B cell (primary cell): ENCODE measurements around the gene RGS6. TPM values are rescaled to one million over a fixed set of nuclear protein-coding genes. Genes with fewer than 3 reads are reported as not detected.

Experiments
- ATAC-seq: fragments of 200-7000 bp; cut with Tn5 transposase; one replicate; pipeline ENCODE4 v1.10.0; 2021; ENCODE audit warnings: low read depth, mild to moderate bottlenecking, moderate number of reproducible peaks, moderate library complexity
- CTCF ChIA-PET: fragments of 350-600 bp; sonication (Branson Sonifier 250); formaldehyde crosslinking; loops from one replicate; lab custom pipeline; 2021; ENCODE audit warnings: antibody characterized with exemption, inconsistent platforms; lab: Charles Lee
- POLR2A ChIA-PET: fragments of 350-600 bp; sonication (Branson Sonifier 250); formaldehyde crosslinking; loops from one replicate; lab custom pipeline; 2021; ENCODE audit warnings: antibody characterized with exemption; lab: Charles Lee
- DNase-seq: peaks from one replicate; pipeline ENCODE4 v3.0.0; 2013
- H2AFZ ChIP-seq: 2 replicates; pipeline ENCODE4 v1.6.1; 2012; ENCODE audit warnings: mild to moderate bottlenecking, low read depth, low read length; ENCODE audit not compliant: insufficient read depth, poor library complexity, severe bottlenecking
- H3K27ac ChIP-seq, 2 donors: 1 replicate in 1 of 2; 2 replicates in 1 of 2; pipeline ENCODE4 v1.5.1; 2012 to 2013; ENCODE audit warnings: low read length in 2 of 2, mild to moderate bottlenecking in 2 of 2, moderate library complexity in 1 of 2
- H3K27me3 ChIP-seq, 4 experiments: fragments of 200-600 bp in 1 of 4; sonication (generic) in 1 of 4; replicated peaks in 1 of 4; 1 replicate in 2 of 4; 2 replicates in 2 of 4; pipeline versions ENCODE4 v1.6.1 to v1.7.0; 2013 to 2016; ENCODE audit warnings: low read length in 3 of 4, mild to moderate bottlenecking in 2 of 4, mixed read lengths in 1 of 4, moderate library complexity in 1 of 4; ENCODE audit not compliant: insufficient read depth in 4 of 4, control insufficient read depth in 3 of 4; ENCODE audit errors: control extremely low read depth in 1 of 4
- H3K36me3 ChIP-seq, 2 experiments: replicated peaks in 1 of 2; 1 replicate in 1 of 2; 2 replicates in 1 of 2; pipeline versions ENCODE4 v1.6.1 to v1.7.1; 2013; ENCODE audit warnings: low read length in 1 of 2; ENCODE audit not compliant: insufficient read depth in 2 of 2, control insufficient read depth in 1 of 2; ENCODE audit errors: control extremely low read depth in 1 of 2, extremely low read depth in 1 of 2
- H3K4me1 ChIP-seq, 2 donors: fragments of 200-600 bp in 1 of 2; sonication (generic) in 1 of 2; 1 replicate in 1 of 2; 2 replicates in 1 of 2; pipeline versions ENCODE4 v1.5.1 to v1.6.1; 2013 to 2017; ENCODE audit warnings: low read length in 2 of 2; ENCODE audit not compliant: control insufficient read depth in 2 of 2, insufficient read depth in 2 of 2
- H3K4me2 ChIP-seq: replicated peaks from 2 replicates; pipeline ENCODE3; 2012; ENCODE audit warnings: mild to moderate bottlenecking, low read depth, low read length; ENCODE audit not compliant: poor library complexity, severe bottlenecking
- H3K4me3 ChIP-seq, 5 experiments: fragments of 200-600 bp in 1 of 5; sonication (generic) in 1 of 5; 1 replicate in 3 of 5; 2 replicates in 2 of 5; pipeline versions ENCODE4 v1.5.1 to v1.7.0; 2011 to 2016; ENCODE audit warnings: low read length in 4 of 5, mild to moderate bottlenecking in 4 of 5, low read depth in 2 of 5, control low read depth in 1 of 5, moderate library complexity in 1 of 5; ENCODE audit not compliant: insufficient read depth in 1 of 5; ENCODE audit errors: control extremely low read depth in 1 of 5, extremely low read depth in 1 of 5
- H3K79me2 ChIP-seq: fragments of 200-600 bp; sonication (generic); one replicate; pipeline ENCODE4 v1.6.0; 2016; ENCODE audit warnings: low read length; ENCODE audit not compliant: control insufficient read depth, insufficient read depth
- H3K9ac ChIP-seq: fragments of 200-600 bp; sonication (generic); 2 replicates; pipeline ENCODE4 v1.6.1; 2017; ENCODE audit warnings: mild to moderate bottlenecking, low read length, moderate library complexity
- H3K9me3 ChIP-seq, 3 donors: one replicate each; pipeline versions ENCODE4 v1.6.1 to v1.7.1; 2013; ENCODE audit warnings: low read length in 2 of 3; ENCODE audit not compliant: control insufficient read depth in 2 of 3, insufficient read depth in 1 of 3; ENCODE audit errors: control extremely low read depth in 1 of 3
- H4K20me1 ChIP-seq: 2 replicates; pipeline ENCODE4 v1.6.0; 2012; ENCODE audit warnings: mild to moderate bottlenecking, low read length; ENCODE audit not compliant: insufficient read depth, control insufficient read depth, poor library complexity, severe bottlenecking
- H3K27ac Mint-ChIP-seq: one replicate; pipeline ENCODE4 v1.8.0; 2021; ENCODE audit warnings: mixed read lengths
- H3K27me3 Mint-ChIP-seq: one replicate; pipeline ENCODE4 v1.8.0; 2021; ENCODE audit warnings: mixed read lengths
- H3K4me1 Mint-ChIP-seq: one replicate; pipeline ENCODE4 v1.8.0; 2021; ENCODE audit warnings: mixed read lengths
- H3K4me3 Mint-ChIP-seq: one replicate; pipeline ENCODE4 v1.8.0; 2021; ENCODE audit warnings: mixed read lengths
- H3K9me3 Mint-ChIP-seq: one replicate; pipeline ENCODE4 v1.8.0; 2022; ENCODE audit warnings: mixed read lengths; ENCODE audit not compliant: insufficient read depth
- EZH2 ChIP-seq: IDR thresholded peaks from 2 replicates; pipeline ENCODE4 v1.6.1; 2012; ENCODE audit warnings: borderline replicate concordance, low read depth, mild to moderate bottlenecking, moderate library complexity, low read length; ENCODE audit not compliant: insufficient read depth, poor library complexity, severe bottlenecking
- WGBS: methylation state at CpG from one replicate; pipeline ENCODE4 v1.1.5; 2013; ENCODE audit warnings: missing lambda C conversion rate; ENCODE audit not compliant: insufficient coverage; 5-methylcytosine and 5-hydroxymethylcytosine counted together
- intact Hi-C: fragments of 100-400 bp; cut with micrococcal nuclease; formaldehyde crosslinking; loops from one replicate; pipeline ENCODE4 v1.10.0; 2022
- polyA plus RNA-seq: library from polyadenylated mRNA; depleted of rRNA; stranded (reverse); fragments of >200 nt; gene quantifications from 2 replicates; pipeline ENCODE4 v1.2.3, GENCODE V29; 2012
- total RNA-seq, 2 donors: library from RNA; stranded (reverse); fragments of 120-200 nt in 1 of 2; gene quantifications; 1 replicate in 1 of 2; 2 replicates in 1 of 2; pipeline versions ENCODE4 v1.2.3 to v1.2.4, GENCODE V29; 2013 to 2022
- TF ChIP-seq, protein P1 (sequence below): fragments of 200-600 bp; IDR thresholded peaks from one replicate; pipeline ENCODE4 v1.8.0; 2022; ENCODE audit warnings: antibody characterized with exemption, mild to moderate bottlenecking

RGS6 gene
- total and polyA plus RNA-seq, 2 donors (not counting 1 experiment from before 2014, with no cell fraction given), result 0.07 TPM; not detected in 1

DNA sequence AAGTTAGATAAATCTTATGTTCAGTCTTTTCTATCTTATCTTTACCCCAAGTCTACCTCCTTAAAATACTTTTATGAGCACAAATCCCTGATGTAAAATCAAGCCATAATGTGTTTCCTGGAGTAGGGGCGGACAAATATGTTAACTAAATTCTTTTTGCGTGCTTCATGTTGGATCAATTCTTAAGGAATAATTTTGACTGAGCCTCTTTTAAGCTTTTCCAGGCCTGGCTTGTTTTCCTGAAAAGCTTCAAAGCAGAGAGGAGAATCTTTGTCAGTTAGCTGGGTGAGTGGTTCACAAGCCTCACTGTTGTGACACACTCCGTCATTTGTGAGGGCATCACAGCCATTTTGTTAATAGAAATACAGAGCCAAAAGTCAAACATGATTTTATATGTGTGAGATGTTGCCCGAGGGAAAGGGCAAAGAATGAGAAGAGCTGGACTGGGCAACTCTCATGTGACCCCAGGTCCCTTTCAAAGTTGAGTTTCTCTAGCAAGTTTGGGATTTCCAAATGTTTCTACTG lies 468.9 kb downstream of the RGS6 start:
- ChIA-PET POLR2A (no interaction called here), CTCF (interaction anchor here (0.6 kb wide), 1 partner anchor 499 kb away, joined by 3 read pairs; no protein-coding TSS in a partner anchor)
- Histone ChIP-seq H2AFZ (no peak overlapping the region), H3K27ac (no peak overlapping the region), H3K9ac (no peak overlapping the region), H3K4me3 (no peak overlapping the region), H3K79me2 (no peaks in the 10 kb centered on the region), H3K9me3 (no peaks in the 10 kb centered on the region), H3K4me2 (no peak overlapping the region), H3K36me3 (no peaks in the 10 kb centered on the region), H3K4me1 (no peaks in the 10 kb centered on the region), H4K20me1 (no peaks in the 10 kb centered on the region), H3K27me3 (peaks cover 0 to 18% (median 12%) of the 10 kb centered on the region in 4 experiments)
- ATAC-seq (no peak), DNase-seq (no peak)
- TF ChIP-seq, protein P1, sequence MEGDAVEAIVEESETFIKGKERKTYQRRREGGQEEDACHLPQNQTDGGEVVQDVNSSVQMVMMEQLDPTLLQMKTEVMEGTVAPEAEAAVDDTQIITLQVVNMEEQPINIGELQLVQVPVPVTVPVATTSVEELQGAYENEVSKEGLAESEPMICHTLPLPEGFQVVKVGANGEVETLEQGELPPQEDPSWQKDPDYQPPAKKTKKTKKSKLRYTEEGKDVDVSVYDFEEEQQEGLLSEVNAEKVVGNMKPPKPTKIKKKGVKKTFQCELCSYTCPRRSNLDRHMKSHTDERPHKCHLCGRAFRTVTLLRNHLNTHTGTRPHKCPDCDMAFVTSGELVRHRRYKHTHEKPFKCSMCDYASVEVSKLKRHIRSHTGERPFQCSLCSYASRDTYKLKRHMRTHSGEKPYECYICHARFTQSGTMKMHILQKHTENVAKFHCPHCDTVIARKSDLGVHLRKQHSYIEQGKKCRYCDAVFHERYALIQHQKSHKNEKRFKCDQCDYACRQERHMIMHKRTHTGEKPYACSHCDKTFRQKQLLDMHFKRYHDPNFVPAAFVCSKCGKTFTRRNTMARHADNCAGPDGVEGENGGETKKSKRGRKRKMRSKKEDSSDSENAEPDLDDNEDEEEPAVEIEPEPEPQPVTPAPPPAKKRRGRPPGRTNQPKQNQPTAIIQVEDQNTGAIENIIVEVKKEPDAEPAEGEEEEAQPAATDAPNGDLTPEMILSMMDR, result no peak
- Mint-ChIP-seq H3K9me3 (peaks cover 4% of the 10 kb centered on the region), H3K27me3 (peaks cover 47% of the 10 kb centered on the region), H3K4me1 (no peaks in the 10 kb centered on the region), H3K4me3 (no peak overlapping the region), H3K27ac (no peak overlapping the region)
- intact Hi-C loops, result no loop called here
- WGBS, result no CpG with 5 or more reads among the region's 4 CpGs

DNA sequence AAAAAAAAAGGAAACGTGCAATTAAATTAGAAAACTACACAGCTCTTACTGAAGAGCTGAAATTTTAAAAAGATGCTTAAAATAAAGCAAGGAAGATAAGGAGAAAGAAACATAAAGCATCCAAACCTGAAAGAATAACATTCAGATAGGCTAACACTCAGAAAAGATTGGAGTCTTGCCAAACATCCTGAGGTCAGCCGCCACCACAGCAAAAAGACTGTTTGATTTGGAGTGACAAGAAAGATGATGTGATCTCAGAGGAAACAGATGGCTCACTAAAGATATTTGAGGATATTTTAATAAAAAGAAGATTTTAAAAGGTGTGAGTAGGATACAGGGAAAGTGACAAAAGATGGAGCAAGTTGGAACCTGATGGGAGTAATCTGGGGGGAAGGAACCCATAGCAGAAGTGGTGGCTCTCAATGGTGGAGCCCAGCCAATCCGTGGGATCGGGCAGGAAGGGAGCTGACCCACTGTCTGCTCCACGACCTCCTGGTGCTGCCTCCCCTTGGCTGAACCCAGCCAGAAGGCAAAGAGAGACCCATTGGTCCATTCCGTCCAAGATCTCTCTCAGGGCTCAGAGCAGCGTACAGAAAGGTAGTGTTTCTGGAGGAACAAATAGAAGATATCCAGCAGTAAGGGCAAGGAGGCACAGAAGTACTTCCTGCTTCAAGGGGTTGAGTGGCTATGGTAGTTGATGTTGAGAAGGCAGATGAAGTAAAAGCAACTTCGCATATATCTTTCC lies 469.6 kb downstream of the RGS6 start:
- Histone ChIP-seq H3K4me2 (no peak overlapping the region), H3K9me3 (no peaks in the 10 kb centered on the region), H3K4me1 (no peaks in the 10 kb centered on the region), H2AFZ (no peak overlapping the region), H3K27me3 (peaks cover 0 to 18% (median 12%) of the 10 kb centered on the region in 4 experiments), H3K27ac (no peak overlapping the region), H3K9ac (no peak overlapping the region), H3K79me2 (no peaks in the 10 kb centered on the region), H3K36me3 (no peaks in the 10 kb centered on the region), H4K20me1 (no peaks in the 10 kb centered on the region), H3K4me3 (no peak overlapping the region)
- Mint-ChIP-seq H3K27ac (no peak overlapping the region), H3K4me1 (no peaks in the 10 kb centered on the region), H3K27me3 (peaks cover 47% of the 10 kb centered on the region), H3K4me3 (no peak overlapping the region), H3K9me3 (peaks cover 4% of the 10 kb centered on the region)
- ChIA-PET CTCF (interaction anchor here (0.6 kb wide), 1 partner anchor 498 kb away, joined by 3 read pairs; no protein-coding TSS in a partner anchor), POLR2A (no interaction called here)
- DNase-seq, result no peak
- TF ChIP-seq EZH2, result no peak
- TF ChIP-seq, protein P1, result no peak
- intact Hi-C loops, result no loop called here
- no peak for ATAC-seq
- 6% methylated on average over 5 of the region's 8 CpGs for WGBS
